ENCODE results near the gene TRIM46. TPM values are rescaled to one million over a fixed set of nuclear protein-coding genes. Genes with fewer than 3 reads are reported as not detected.
A peak's percentile ranks its signal among the peaks of the same experiment; 100 is the strongest.
"Not testable (repeated sequence)": the region's sequence is repeated elsewhere in the genome, so short reads cannot be mapped to it uniquely, and the experiment has no call there.

The TRIM46 gene
- total and polyA plus RNA-seq, 9 of the 15 experiments (the other 6 are each of a cell fraction or from before 2014, with no cell fraction given): 0.05 to 0.60 (median 0.16) TPM; not detected in 3

DNA sequence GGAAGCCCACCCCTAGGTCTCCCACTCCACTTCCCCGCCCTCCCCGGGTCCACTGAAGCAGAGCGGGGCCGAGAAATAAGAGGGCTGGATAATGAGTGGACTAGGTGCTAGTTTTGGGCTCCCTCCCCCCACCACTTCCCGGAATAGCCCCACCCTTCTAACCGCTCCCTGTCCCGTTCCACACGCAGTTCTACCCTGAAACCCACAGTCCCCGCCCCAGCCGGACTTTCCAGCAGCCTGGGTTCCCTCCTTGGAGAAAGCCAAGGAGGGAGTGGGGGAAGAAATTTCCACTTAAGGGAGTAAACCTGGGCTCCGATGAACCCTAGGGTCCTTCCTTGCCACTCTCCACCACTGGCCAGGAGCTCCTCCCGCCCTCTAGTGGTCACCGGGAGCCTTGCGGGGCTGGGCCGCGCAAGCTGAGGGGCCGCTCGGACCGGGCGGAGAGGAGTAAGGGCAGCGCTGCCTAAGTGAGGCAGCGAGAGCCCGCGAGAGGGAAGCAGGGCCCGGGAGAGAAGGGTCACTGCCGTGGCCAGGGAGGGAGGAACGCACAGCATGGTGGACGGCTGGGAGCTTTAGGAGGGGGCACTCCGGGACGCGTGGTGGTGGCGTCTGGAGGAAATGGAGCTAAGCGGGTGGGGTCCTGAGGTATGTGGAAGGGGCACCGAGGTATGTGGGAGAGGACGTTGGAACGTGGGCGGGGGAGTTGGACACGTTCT lies 19.8 kb downstream of the TRIM46 start (continued):
- TF ChIP-seq TFAP4 (CRISPR knock-in tag; IDR thresholded peaks at IDR 0.05; ENCODE audit: borderline replicate concordance): peak; percentile 79
- no peak; the same call in 1 of the 2 replicates for TF ChIP-seq PHB2 (IDR thresholded peaks at IDR 0.05; ENCODE audit: low read depth)
- TF ChIP-seq PRPF4 (IDR thresholded peaks at IDR 0.05; ENCODE audit: insufficient read depth, low read depth, low read length, poor library complexity, severe bottlenecking): no peak
- no peak for TF ChIP-seq USF1 (CRISPR knock-in tag; IDR thresholded peaks at IDR 0.05)
- TF ChIP-seq ZNF324 (CRISPR knock-in tag; IDR thresholded peaks at IDR 0.05): no peak
- no peak for TF ChIP-seq FUS (optimal IDR thresholded peaks at IDR 0.05; ENCODE audit: low read depth, low read length)

DNA sequence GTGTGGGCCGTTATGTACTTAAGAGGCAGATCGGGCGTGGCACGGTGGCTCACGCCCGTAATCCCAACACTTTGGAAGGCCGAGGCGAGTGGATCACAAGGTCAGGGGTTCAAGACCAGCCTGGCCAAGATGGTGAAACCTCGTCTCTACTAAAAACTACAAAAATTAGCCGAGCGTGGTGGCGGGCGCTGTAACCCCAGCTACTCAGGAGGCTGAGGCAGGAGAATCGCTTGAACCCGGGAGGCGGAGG lies 20.3 kb downstream of the TRIM46 start:
- ChIA-PET POLR2A (interaction anchor here (0.6 to 2.0 kb wide), 15 partner anchors 9 to 528 kb away, joined by 3 to 12 read pairs (median 3); partner anchors contain the start of genes KRTCAP2 and MTX1), CTCF (ENCODE audit: low intra/inter-chr PET ratio) (interaction anchor here (0.8 to 1.1 kb wide), 2 partner anchors 18 to 21 kb away, joined by 3 read pairs; partner anchors contain the start of gene KRTCAP2)
- H4K20me1 ChIP-seq (replicated peaks; ENCODE audit: control insufficient read depth, insufficient read depth, low read length); ATAC-seq; H3K9me1 ChIP-seq (ENCODE audit: control insufficient read depth, insufficient read depth, low read length); DNase-seq (ENCODE audit: extremely low read depth in 1 of 4, low spot score in 3 of 4); in situ Hi-C loops (cut with MboI); H3K27me3 ChIP-seq (ENCODE audit: control insufficient read depth in 2 of 2, insufficient read depth in 2 of 2, low read length in 2 of 2); FAIRE-seq; H3K9me3 ChIP-seq (replicated peaks; ENCODE audit: control insufficient read depth, insufficient read depth, low read depth, low read length): not testable (repeated sequence)
- peak overlapping the region; percentile 100 for H3K27ac ChIP-seq (ENCODE audit: extremely low read depth, low read depth, low read length)
- H3K9ac ChIP-seq (ENCODE audit: insufficient read depth in 1 of 2, low read depth in 2 of 2, low read length in 2 of 2): peak overlapping the region; percentile 98 to 99
- peaks cover 30% of the 10 kb centered on the region for H3K79me2 ChIP-seq (ENCODE audit: control insufficient read depth, insufficient read depth, low read length)
- H3K36me3 ChIP-seq (ENCODE audit: control insufficient read depth, insufficient read depth, low read length): peaks cover 30% of the 10 kb centered on the region; the same call in 2 of the 3 replicates
- BruUV-seq (replicated peaks): TSS peak; percentile 59
- H3K4me3 ChIP-seq: peak overlapping the region; percentile 69
- H3K4me2 ChIP-seq (ENCODE audit: insufficient read depth, low read length): peak overlapping the region; percentile 97
- H2AFZ ChIP-seq (ENCODE audit: low read depth, low read length): peak overlapping the region; percentile 97
- intact Hi-C loops (cut with micrococcal nuclease): loop anchor here (1.0 kb wide), 2 partner anchors 18 to 33 kb away; no protein-coding TSS in a partner anchor
- peaks cover 19 to 48% of the 10 kb centered on the region in 2 experiments for H3K4me1 ChIP-seq (replicated peaks in 1 of 2; ENCODE audit: control insufficient read depth in 2 of 2, insufficient read depth in 2 of 2, low read length in 2 of 2)
- under 1% methylated on average over 13 of the region's 16 CpGs for WGBS (ENCODE audit: insufficient coverage, low coverage, missing lambda C conversion rate)
- TF ChIP-seq, protein P1, sequence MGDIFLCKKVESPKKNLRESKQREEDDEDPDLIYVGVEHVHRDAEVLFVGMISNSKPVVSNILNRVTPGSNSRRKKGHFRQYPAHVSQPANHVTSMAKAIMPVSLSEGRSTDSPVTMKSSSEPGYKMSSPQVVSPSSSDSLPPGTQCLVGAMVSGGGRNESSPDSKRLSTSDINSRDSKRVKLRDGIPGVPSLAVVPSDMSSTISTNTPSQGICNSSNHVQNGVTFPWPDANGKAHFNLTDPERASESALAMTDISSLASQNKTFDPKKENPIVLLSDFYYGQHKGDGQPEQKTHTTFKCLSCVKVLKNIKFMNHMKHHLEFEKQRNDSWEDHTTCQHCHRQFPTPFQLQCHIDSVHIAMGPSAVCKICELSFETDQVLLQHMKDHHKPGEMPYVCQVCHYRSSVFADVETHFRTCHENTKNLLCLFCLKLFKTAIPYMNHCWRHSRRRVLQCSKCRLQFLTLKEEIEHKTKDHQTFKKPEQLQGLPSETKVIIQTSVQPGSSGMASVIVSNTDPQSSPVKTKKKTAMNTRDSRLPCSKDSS (IDR thresholded peaks at IDR 0.05; ENCODE audit: low read depth, partially characterized antibody): peak; percentile 19
- TF ChIP-seq, protein P2, sequence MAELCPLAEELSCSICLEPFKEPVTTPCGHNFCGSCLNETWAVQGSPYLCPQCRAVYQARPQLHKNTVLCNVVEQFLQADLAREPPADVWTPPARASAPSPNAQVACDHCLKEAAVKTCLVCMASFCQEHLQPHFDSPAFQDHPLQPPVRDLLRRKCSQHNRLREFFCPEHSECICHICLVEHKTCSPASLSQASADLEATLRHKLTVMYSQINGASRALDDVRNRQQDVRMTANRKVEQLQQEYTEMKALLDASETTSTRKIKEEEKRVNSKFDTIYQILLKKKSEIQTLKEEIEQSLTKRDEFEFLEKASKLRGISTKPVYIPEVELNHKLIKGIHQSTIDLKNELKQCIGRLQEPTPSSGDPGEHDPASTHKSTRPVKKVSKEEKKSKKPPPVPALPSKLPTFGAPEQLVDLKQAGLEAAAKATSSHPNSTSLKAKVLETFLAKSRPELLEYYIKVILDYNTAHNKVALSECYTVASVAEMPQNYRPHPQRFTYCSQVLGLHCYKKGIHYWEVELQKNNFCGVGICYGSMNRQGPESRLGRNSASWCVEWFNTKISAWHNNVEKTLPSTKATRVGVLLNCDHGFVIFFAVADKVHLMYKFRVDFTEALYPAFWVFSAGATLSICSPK (IDR thresholded peaks at IDR 0.05; ENCODE audit: borderline replicate concordance): 0 out of 2 replicates have a peak, but pooled peaks have one; percentile 4
- 0 out of 2 replicates have a peak, but pooled peaks have one; percentile 16 for TF ChIP-seq ETV1 (tag; conservative IDR thresholded peaks at IDR 0.05; ENCODE audit: low read depth)
- TF ChIP-seq, protein P3, sequence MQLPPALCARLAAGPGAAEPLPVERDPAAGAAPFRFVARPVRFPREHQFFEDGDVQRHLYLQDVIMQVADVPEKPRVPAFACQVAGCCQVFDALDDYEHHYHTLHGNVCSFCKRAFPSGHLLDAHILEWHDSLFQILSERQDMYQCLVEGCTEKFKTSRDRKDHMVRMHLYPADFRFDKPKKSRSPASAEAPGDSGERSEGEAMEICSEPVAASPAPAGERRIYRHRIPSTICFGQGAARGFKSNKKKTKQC (CRISPR knock-in tag; IDR thresholded peaks at IDR 0.05): peak; percentile 2; the same call in 1 of the 2 replicates
- TF ChIP-seq PCBP1 (IDR thresholded peaks at IDR 0.05; ENCODE audit: low read depth, low read length, poor library complexity, severe bottlenecking): peak; percentile 4
